ENCODE data around the gene NBPF11. TPM values are rescaled to one million over a fixed set of nuclear protein-coding genes. Genes with fewer than 3 reads are reported as not detected.
"Not testable (repeated sequence)": the region's sequence is repeated elsewhere in the genome, so short reads cannot be mapped to it uniquely, and the experiment has no call there.

The NBPF11 gene
- 3.5 and 3.7 TPM in 2 replicates for total RNA-seq (2014; rRNA removed; shearing (Covaris generic))

DNA sequence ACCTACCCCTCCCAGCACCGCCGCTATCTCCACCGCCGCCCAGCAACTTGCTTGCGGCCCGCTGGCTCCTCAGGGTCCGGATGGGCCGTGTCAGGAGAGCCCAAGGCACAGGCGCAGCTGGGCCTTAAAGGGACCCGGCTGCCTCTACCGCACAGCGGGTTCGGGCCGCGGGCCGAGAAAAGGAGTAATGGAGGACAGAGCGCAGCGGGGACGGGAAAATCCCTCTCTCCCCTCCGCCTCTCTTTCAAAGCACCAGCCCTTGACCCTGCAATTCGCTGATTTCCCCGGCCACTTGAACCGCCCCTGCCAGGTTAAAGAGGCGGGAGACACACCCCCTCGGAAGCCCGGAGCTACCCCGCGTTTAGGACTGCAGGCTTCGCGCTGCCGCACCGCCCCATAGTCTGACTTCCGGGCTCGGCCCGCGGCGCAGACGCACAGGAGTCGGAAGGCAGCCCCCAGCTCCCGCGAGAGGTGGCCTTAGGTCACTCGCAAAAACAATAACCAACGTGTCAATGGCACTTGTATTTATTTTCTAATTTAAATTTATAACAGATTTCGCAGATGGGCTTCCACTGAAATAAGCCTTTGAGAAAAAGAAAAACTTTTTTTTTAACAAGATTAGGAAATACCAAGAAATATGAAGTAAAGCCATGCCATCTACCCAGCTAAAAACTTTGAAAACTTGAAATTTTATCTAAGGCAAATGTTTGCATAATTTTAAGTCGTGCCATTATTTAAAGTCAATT is at the start of gene NBPF11:
Gene NBPF11 (minus strand): TSS at position 371 of the 746 bp plus-strand sequence. CDS start 25,278 bp downstream, outside the sequence.
- peak; percentile 81 for DNase-seq (ENCODE audit: low spot score)

DNA sequence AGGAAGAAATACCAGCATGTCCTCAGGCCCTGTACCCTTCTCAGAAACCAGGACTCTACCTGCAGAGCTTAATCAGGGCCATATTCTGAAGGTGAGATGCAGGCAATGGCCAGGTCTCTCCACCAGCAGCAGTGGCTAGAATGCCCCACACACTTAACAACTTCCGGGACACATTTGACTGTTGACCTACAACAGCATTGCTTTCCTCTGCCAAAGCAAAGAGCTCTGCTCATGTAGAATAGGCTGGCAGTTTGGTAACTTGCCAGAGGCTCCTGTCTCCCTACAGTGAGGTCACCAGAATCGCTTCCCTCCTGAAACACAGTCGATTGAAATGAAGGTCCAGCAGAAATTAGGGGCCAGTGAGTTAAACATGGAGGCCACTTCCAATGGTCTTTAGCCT is 45.3 kb upstream of the NBPF11 start:
- not testable (repeated sequence) for DNase-seq (ENCODE audit: low spot score)

DNA sequence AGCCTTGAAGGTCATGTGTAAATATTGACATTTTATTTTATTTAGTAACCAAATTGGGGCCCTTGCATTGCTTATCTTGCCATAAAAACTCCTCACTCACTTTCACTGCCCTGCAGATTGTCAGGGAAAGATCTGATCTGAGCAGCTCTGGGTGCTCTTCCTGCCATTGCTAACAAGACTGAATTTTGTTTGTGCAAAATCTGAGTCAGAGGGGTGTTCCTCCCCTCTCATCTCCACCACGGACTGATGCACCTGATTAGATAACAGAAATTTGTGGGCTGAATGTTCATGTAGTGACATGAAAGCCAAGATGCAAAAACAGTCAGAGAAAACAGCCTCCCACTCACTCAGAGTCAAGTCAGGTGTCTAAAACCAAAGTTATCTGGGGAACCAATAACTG is 44.9 kb upstream of the NBPF11 start:
- DNase-seq (ENCODE audit: low spot score): not testable (repeated sequence)

DNA sequence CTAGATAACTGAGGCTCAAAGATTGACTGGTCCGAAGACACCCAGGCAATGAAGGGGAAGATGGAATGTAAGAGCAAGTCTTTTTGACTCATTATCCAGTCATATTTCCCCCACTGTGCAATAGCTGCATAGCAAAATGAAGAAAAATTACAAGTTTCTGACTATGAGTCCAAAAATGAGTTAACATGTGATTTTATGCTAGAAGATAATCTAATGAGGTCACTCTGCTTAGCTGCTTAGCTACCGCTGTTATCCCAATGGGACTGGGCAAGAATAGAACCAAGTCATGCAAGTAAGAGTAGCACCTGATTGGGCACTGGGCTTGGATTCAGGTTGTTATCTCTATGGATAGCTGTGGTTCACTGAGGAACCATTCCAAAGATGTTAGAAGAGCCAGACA is 43.0 kb upstream of the NBPF11 start:
- not testable (repeated sequence) for DNase-seq (ENCODE audit: low spot score)

GRCh38 chr1:148188768-148189167 is 36.7 kb upstream of the NBPF11 start:
- not testable (repeated sequence) for DNase-seq (ENCODE audit: low spot score)

- DNase-seq (ENCODE audit: low spot score): not testable (repeated sequence)
These were observed 26.6 kb upstream of the NBPF11 start for GRCh38 chr1:148178682-148179081.

DNA sequence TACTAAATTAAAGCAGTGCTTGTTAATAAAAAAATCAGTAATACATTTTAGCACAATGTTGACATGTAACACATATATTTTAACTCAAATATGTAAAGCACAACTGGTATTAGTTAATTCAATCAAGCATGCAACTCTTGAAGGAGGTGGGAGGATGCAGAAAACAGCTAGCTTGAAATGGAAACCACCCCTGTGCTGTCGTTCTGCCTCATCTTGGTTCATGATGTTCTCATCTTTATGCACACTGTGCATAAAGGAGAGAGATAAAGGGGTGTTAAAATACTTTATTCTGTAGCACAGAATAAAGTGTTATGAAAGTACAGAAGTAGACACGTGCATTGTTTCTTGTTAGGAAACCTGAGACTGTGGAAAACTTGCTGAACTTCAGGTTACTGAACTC is 23.3 kb upstream of the NBPF11 start:
- DNase-seq (ENCODE audit: low spot score): not testable (repeated sequence)

DNA sequence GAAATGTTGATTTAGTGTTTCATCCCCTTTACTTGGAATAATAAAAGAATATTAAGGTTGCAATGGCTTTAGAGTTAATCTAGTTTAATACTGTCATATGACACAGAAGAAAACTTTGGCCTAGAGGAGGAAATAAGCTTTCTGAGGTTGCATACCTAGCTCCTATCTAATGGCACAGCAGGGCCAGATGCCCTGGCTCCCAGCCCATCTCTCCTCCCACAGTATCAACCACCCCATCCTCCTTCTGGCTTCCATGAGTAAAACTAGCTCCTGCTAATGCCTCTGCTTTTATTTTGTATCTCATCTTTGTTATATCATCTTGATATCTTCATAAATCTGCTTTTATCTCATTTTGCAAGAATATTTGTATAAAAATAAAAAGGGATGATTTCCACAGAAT is 19.9 kb upstream of the NBPF11 start:
- not testable (repeated sequence) for DNase-seq (ENCODE audit: low spot score)

DNA sequence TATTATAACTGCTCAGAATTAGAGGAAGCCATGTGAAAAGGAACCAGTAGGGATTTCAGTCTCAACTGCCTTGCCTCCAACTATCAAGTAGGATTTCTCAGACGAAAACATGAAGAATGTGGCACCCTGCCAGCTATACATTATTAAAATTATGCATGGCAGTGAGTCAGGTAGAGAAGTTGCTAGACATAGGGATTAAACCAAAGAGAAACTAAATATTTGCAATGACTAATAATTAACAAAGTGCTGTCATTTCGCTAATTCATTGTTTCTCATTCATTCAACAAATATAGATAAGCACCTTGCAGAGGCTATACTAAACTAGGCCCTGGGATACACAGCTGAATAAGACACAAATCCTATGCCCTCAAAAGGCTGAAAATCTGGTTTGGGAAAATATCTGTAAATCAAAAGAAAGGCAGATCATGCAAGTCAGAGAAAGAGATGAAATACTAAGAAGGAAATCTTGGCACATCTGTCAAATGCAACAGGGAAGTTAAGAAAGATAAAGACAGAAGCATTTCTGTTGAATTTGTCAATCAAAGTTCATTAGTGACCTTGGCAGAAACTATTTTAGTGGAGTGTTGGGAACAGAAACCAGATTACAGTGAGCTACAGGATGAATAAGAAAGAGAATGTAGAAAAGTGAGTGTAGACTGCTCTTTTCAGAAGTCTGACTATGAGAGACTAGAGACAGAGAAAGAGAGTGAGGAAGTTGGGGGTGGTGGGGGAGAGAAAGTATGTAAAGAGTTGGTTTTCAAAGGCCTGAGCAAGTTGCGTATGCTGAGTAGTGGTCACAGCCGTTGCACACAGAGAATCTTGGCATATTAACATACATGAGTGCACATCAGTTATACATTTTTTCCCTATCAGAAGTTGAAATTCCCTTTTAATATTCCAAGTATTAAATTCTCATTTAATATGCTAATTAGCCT is 14.7 kb upstream of the NBPF11 start:
- peak; percentile 94 for DNase-seq (ENCODE audit: low spot score)

GRCh38 chr1:148162363-148162762 is 10.3 kb upstream of the NBPF11 start:
- no peak for DNase-seq (ENCODE audit: low spot score)

DNA sequence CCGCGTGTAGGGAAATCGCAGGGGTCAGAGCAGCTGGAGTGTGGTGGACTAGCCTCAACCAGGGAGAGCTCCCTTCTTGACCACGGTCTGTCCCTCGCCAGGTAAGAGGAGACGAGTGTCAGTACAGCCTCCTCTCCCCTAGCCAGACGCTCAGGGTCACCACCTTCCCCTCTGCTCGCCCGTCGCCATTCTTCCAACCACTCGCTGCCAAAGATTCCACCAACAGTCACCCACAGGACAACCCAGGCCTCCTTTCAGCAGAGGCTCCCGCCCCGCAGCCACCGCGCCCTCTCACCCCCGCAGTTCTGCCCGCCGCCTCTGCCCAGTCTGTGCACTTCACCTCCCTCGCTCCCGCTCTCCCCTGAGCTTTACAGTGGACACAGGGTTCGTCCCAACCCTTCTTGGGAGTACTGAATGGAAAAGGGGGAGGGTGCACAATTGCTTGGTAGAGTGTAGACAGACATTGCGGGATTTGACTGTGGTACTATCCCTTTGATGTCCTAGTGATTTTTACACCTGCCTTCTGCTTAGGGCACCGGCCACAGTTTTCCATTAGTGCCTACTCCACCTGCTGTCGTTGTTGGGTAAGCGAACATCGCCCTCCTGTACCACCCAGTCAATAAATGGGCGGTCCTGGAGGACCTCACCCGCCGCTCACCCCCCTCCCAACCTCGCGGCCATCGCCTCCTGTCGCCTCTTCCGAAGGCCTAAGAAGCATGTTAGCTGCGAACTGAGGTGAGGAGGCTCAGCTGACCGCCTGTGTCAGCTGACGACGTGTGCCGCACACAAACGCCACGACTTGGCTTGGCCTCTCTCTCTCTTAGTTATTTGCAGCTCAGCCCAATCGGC is 9.2 kb upstream of the NBPF11 start:
- no peak for DNase-seq (ENCODE audit: low spot score)

DNA sequence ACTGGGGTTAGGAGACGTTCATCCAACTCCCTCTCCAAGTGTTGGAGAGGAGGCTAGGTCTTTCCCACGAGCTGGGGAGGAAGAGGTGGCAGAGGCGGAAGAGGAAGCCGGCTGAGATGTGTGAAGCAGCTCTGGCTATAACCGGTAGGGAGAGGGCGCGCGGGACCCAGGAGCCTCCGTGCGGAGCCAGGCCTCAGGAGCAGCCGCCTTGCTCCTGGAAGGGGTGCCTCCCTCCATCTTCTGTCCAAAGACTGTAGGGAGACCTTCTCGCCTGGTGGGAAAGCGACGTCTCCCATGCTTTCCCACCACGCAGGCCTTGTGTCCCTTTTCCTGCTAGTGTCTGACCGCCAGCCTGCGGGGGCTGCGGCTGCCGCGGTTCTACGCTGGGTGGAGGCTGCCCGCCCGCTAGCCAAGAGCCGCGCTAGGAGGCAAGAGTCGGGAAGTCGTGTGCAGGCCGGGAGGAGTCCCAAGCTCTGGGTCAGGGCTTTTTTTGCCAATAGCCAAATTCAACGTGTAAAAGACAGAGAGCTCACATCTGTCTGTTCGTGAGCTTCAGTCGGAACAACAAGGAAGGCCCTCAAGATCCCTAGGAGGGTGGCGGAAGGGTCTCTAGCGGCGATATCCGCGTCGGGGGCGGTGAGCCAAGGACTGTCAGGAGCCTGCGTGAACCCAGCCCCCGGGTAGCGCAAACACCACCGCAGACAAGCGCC is 8.4 kb upstream of the NBPF11 start:
- DNase-seq (ENCODE audit: low spot score): no peak

DNA sequence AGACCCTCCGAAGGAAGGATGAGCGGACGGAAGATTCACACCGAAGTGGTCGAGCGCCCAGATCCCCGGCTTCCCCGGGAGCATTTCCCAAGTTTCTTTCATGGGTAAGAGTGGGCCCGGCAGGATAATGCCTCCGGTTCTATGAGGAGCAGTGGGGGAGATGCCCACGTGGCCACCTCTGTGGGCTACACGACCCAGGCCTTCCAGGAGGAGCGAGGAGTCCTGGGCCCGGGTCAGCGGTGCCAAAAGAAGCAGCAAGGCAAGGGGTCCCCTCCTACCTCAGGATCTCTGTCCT is 7.9 kb upstream of the NBPF11 start:
- no peak for DNase-seq (ENCODE audit: low spot score)

- DNase-seq (ENCODE audit: low spot score): no peak
These were observed 6.4 kb upstream of the NBPF11 start for GRCh38 chr1:148158341-148159003.

GRCh38 chr1:148157803-148158202 is 5.7 kb upstream of the NBPF11 start:
- DNase-seq (ENCODE audit: low spot score): not testable (repeated sequence)

- not testable (repeated sequence) for DNase-seq (ENCODE audit: low spot score)
These were observed 3.6 kb upstream of the NBPF11 start for GRCh38 chr1:148155494-148156275.

- not testable (repeated sequence) for DNase-seq (ENCODE audit: low spot score)
These were observed 714 bp upstream of the NBPF11 start for GRCh38 chr1:148152795-148153194.

DNA sequence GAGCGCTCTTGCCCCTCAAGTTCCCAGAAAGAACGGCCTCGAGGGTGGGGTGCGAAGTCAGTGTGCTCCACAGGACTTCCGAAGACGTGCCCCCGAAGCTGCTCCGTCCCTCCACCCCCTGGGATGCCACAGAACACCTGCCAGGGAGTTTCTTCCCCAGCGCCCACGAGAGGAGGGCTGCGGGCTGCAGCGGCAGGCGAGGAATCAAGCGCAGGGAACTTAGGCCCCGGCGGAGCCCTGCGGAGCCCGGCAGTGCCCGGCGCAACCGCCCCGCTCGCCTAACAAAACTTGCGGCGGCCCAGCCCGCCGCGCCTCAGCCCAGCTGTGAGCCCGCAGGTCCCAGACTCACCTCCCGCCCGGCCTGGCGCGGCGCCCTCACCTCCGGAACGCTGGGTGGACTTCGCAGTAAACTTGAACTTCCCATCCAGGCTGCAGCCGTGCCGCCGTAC is 686 bp downstream of the NBPF11 start:
- DNase-seq (ENCODE audit: low spot score): peak; percentile 43

DNA sequence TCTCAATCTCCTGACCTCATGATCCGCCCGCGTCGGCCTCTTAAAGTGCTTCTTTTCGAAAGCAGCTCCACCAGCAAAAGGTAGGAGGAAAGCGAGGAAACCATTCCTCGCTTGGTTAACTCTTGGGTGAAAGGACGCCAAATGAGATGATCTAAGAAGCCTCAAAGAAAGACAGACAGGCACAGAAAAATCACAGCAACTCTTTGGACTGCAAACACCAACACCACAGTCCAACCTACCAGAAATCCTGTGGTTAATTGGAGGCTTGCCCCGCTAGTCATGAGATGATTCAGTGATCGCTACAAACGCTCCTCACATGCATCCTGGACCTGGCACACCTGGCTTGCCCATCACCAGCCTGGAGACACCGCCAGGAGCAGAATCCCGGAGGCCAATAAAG is 1.1 kb downstream of the NBPF11 start:
- DNase-seq (ENCODE audit: low spot score): not testable (repeated sequence)

DNA sequence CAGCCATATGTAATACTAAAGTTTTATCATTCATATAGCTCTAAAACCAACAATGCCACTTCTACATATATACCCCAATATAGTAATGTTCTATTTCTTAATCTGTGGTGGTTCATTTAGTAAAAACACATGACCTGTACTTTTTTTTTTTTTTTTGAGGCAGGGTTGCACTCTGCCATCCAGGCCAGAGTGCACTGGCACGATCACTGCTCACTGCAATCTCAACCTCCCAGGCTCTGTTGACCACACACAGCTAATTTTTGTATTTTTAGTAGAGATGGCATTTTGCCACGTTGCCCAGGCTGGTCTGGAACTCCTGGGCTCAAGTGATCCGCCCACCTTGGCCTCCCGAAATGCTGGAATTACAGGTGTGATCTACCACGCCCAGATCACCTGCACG is 2.1 kb downstream of the NBPF11 start:
- not testable (repeated sequence) for DNase-seq (ENCODE audit: low spot score)

Data from HT-29 (cell line).